Natural killer cell (primary cell): ENCODE results near the gene EHBP1L1. TPM values are rescaled to one million over a fixed set of nuclear protein-coding genes. Genes with fewer than 3 reads are reported as not detected.

Experiments used
- ATAC-seq, 3 donors: fragments of 150-1000 bp in 2 of 3; fragments of 200-7000 bp in 1 of 3; cut with Tn5 transposase; 1 replicate in 1 of 3; 2 replicates in 2 of 3; pipeline ENCODE4 v1.10.0; 2021; ENCODE audit warnings: mild to moderate bottlenecking in 2 of 3, moderate library complexity in 2 of 3
- DNase-seq, 2 donors: peaks; one replicate each; pipeline versions ENCODE4 v3.0.0 to v3.0.0-alpha.2; 2013 to 2021; ENCODE audit warnings: mixed read lengths in 1 of 2
- H3K27ac ChIP-seq: one replicate; pipeline ENCODE4 v1.5.1; 2013; ENCODE audit warnings: mild to moderate bottlenecking, low read length
- H3K27me3 ChIP-seq: one replicate; pipeline ENCODE4 v1.6.1; 2013; ENCODE audit warnings: low read length; ENCODE audit not compliant: control insufficient read depth, insufficient read depth
- H3K36me3 ChIP-seq: one replicate; pipeline ENCODE4 v1.6.1; 2013; ENCODE audit warnings: low read length; ENCODE audit not compliant: control insufficient read depth, insufficient read depth
- H3K4me1 ChIP-seq: one replicate; pipeline ENCODE4 v1.6.1; 2013; ENCODE audit warnings: low read length; ENCODE audit not compliant: control insufficient read depth, insufficient read depth
- H3K4me3 ChIP-seq: one replicate; pipeline ENCODE4 v1.5.1; 2013; ENCODE audit warnings: low read length
- H3K9me3 ChIP-seq: one replicate; pipeline ENCODE4 v1.6.1; 2013; ENCODE audit warnings: low read length; ENCODE audit not compliant: control insufficient read depth, insufficient read depth
- H3K27ac Mint-ChIP-seq, 2 donors: one replicate each; pipeline ENCODE4 v1.8.0; 2022; ENCODE audit warnings: mild to moderate bottlenecking in 2 of 2, mixed read lengths in 2 of 2, moderate library complexity in 1 of 2
- H3K27me3 Mint-ChIP-seq, 2 donors: one replicate each; pipeline ENCODE4 v1.8.0; 2022; ENCODE audit warnings: low read depth in 2 of 2, mixed read lengths in 2 of 2
- H3K36me3 Mint-ChIP-seq: one replicate; pipeline ENCODE4 v1.8.0; 2022; ENCODE audit warnings: mixed read lengths
- H3K4me1 Mint-ChIP-seq, 2 donors: one replicate each; pipeline ENCODE4 v1.8.0; 2022; ENCODE audit warnings: mixed read lengths in 2 of 2
- H3K4me3 Mint-ChIP-seq: one replicate; pipeline ENCODE4 v1.8.0; 2022; ENCODE audit warnings: mild to moderate bottlenecking, moderate library complexity, mixed read lengths
- H3K9me3 Mint-ChIP-seq, 2 donors: one replicate each; pipeline ENCODE4 v1.8.0; 2022; ENCODE audit warnings: mixed read lengths in 2 of 2
- CTCF ChIP-seq: fragments of 200-600 bp; IDR thresholded peaks from one replicate; pipeline ENCODE4 v1.8.0; 2022; ENCODE audit warnings: antibody characterized with exemption
- WGBS: methylation state at CpG from one replicate; pipeline ENCODE4 v1.1.7; 2013; ENCODE audit warnings: missing lambda C conversion rate; ENCODE audit not compliant: insufficient coverage; 5-methylcytosine and 5-hydroxymethylcytosine counted together
- intact Hi-C: fragments of 100-400 bp; cut with micrococcal nuclease; formaldehyde crosslinking; loops from one replicate; pipeline ENCODE4 v1.14.2; 2022
- total RNA-seq, 4 donors: library from RNA; stranded (reverse); fragments of 120-200 nt in 1 of 4; gene quantifications; one replicate each; pipeline versions ENCODE4 v1.2.3 to v1.2.4, GENCODE V29; 2013 to 2022

The EHBP1L1 gene
- total RNA-seq, 3 donors from 2014 or later (not counting 1 experiment from before 2014, with no cell fraction given) = 129 to 137 (median 135) TPM

GRCh38 chr11:65560555-65561418 is 15.1 kb upstream of the EHBP1L1 start:
- H3K36me3 ChIP-seq = no peaks in the 10 kb centered on the region
- no peaks in the 10 kb centered on the region for H3K9me3 ChIP-seq
- ATAC-seq (no peak), DNase-seq (no peak)
- no peaks in the 10 kb centered on the region for H3K27me3 ChIP-seq
- H3K27ac ChIP-seq = no peak overlapping the region
- 70% methylated on average over 14 of the region's 15 CpGs for WGBS
- peaks cover 55% of the 10 kb centered on the region for H3K4me1 ChIP-seq
- Mint-ChIP-seq H3K36me3 (no peaks in the 10 kb centered on the region), H3K9me3 (no peaks in the 10 kb centered on the region), H3K27ac (peak overlapping the region; percentile 57 to 95), H3K27me3 (no peaks in the 10 kb centered on the region), H3K4me1 (peaks cover 21 to 46% of the 10 kb centered on the region in 2 donors), H3K4me3 (no peak overlapping the region)
- intact Hi-C loops = no loop called here
- H3K4me3 ChIP-seq = no peak overlapping the region
- no peak for TF ChIP-seq CTCF

GRCh38 chr11:65562020-65562419 is 13.8 kb upstream of the EHBP1L1 start:
- Histone ChIP-seq H3K27me3 (no peaks in the 10 kb centered on the region), H3K4me1 (peaks cover 55% of the 10 kb centered on the region), H3K9me3 (no peaks in the 10 kb centered on the region), H3K4me3 (no peak overlapping the region), H3K27ac (no peak overlapping the region), H3K36me3 (no peaks in the 10 kb centered on the region)
- intact Hi-C loops = no loop called here
- ATAC-seq (no peak), DNase-seq (no peak)
- Mint-ChIP-seq H3K9me3 (no peaks in the 10 kb centered on the region), H3K36me3 (no peaks in the 10 kb centered on the region), H3K4me3 (no peak overlapping the region), H3K27ac (peak overlapping the region in 1 of 2 donors; percentile 40), H3K27me3 (no peaks in the 10 kb centered on the region), H3K4me1 (peaks cover 16 to 46% of the 10 kb centered on the region in 2 donors)
- TF ChIP-seq CTCF = no peak
- WGBS = 95% methylated on average over 7 of the region's 7 CpGs

GRCh38 chr11:65562788-65563187 is 13.1 kb upstream of the EHBP1L1 start:
- no peaks in the 10 kb centered on the region for H3K9me3 Mint-ChIP-seq
- no peaks in the 10 kb centered on the region for H3K9me3 ChIP-seq
- TF ChIP-seq CTCF = no peak
- H3K36me3 ChIP-seq = no peaks in the 10 kb centered on the region
- peaks cover 56% of the 10 kb centered on the region for H3K4me1 ChIP-seq
- peak overlapping the region in 1 of 2 donors; percentile 99 for H3K27ac Mint-ChIP-seq
- intact Hi-C loops = no loop called here
- no peak overlapping the region for H3K4me3 ChIP-seq
- no peak for DNase-seq
- no peaks in the 10 kb centered on the region for H3K36me3 Mint-ChIP-seq
- no peak overlapping the region for H3K27ac ChIP-seq
- H3K27me3 ChIP-seq = no peaks in the 10 kb centered on the region
- ATAC-seq = no peak
- no peaks in the 10 kb centered on the region for H3K27me3 Mint-ChIP-seq
- H3K4me1 Mint-ChIP-seq = peaks cover 16 to 40% of the 10 kb centered on the region in 2 donors
- no peak overlapping the region for H3K4me3 Mint-ChIP-seq
- WGBS = 94% methylated on average over 7 of the region's 9 CpGs
